ENCODE results near the gene HMGXB3.

GRCh38 chr5:149996205-149996890 is 4.2 kb upstream of the HMGXB3 start:
- TF ChIP-seq CTCF (IDR thresholded peaks at IDR 0.05) (no peak), POLR2A (IDR thresholded peaks at IDR 0.05) (no peak)

Data from thyroid gland (tissue), 4 donors.